ENCODE results near the gene MEAK7.

The MEAK7 gene

DNA sequence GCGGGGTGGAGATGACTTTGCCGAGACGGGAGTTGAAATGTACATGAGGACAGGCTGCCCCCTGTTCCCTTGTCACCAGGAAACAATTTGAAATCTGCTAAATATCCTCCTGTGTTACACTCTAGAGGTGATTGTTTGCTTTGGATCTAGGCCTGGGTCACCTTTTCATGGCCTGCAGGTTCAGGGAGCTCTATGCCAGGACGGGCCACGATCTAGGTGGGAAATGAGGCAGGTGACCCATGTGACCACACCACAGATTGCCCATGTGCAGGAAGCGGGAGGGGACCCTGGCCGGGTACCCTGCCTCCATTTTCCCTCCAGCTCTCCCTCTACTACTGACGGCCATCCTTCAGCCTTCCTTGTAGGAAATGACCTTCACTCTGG, 43.4 kb downstream of the MEAK7 start:
- no peak for DNase-seq (ENCODE audit: low spot score)
- in situ Hi-C loops (cut with MboI; ENCODE audit: low sequenced_read_pairs, unreplicated experiment): no loop called here
- TF ChIP-seq, protein P1, sequence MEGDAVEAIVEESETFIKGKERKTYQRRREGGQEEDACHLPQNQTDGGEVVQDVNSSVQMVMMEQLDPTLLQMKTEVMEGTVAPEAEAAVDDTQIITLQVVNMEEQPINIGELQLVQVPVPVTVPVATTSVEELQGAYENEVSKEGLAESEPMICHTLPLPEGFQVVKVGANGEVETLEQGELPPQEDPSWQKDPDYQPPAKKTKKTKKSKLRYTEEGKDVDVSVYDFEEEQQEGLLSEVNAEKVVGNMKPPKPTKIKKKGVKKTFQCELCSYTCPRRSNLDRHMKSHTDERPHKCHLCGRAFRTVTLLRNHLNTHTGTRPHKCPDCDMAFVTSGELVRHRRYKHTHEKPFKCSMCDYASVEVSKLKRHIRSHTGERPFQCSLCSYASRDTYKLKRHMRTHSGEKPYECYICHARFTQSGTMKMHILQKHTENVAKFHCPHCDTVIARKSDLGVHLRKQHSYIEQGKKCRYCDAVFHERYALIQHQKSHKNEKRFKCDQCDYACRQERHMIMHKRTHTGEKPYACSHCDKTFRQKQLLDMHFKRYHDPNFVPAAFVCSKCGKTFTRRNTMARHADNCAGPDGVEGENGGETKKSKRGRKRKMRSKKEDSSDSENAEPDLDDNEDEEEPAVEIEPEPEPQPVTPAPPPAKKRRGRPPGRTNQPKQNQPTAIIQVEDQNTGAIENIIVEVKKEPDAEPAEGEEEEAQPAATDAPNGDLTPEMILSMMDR (IDR thresholded peaks at IDR 0.05; ENCODE audit: borderline replicate concordance, control extremely low read depth, extremely low read depth, insufficient read depth, missing control alignments): no peak

DNA sequence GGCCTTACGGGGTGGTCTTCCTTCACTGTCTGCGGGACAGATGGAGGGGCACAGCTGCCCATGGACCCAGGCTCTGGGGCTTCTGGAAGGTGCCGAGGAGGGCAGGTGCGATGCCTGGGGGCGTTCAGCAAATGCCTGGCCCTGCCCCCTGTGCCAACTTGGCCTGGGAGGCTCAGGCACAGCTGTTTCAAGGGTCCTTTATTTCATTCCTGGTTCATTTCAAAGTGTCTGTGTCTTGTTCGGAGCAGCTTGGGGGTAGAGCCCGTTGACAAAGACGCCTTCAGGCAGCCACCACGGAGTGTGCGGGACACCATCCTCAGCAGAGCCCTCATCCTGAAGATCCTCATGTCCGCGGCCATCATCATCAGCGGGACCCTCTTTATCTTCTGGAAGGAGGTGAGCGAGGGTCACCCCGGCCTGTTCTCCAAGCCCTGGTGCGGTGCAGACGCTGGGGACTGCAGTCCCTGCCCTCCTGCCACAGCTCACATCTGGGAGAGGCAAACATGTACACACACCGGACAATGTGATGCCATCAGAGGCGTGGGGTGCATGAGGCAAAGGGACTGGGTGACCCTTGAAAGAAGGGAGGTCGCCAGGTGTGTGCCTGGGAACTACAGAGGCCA, 43.9 kb downstream of the MEAK7 start:
- DNase-seq (ENCODE audit: low spot score): no peak
- in situ Hi-C loops (cut with MboI; ENCODE audit: low sequenced_read_pairs, unreplicated experiment): no loop called here
- TF ChIP-seq, protein P1 (IDR thresholded peaks at IDR 0.05; ENCODE audit: borderline replicate concordance, control extremely low read depth, extremely low read depth, insufficient read depth, missing control alignments): no peak

DNA sequence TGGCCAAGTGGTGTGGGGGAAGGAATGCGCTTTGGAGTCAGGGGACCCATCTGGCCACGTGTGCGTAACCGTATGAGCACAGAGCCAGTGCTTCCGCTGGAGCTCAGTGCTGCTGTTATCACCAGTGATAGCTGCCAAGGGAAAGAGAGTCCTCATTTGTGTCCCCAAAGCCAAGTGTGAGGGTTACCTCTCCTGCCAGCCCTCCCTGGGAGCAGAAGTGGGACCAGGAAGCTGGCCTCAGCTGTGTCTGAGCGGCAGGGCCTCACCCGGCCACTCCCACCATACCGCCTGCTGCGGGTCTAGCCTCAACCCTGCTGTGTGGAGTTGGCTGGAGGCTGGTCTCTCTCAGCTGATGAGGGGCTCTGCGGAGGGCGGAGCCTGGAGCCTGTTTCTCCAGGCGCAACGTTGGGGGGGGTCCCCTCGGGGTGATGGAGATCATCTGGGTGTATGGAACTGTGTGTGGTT, 44.5 kb downstream of the MEAK7 start:
- no peak for DNase-seq (ENCODE audit: low spot score)
- TF ChIP-seq, protein P1 (IDR thresholded peaks at IDR 0.05; ENCODE audit: borderline replicate concordance, control extremely low read depth, extremely low read depth, insufficient read depth, missing control alignments): no peak
- in situ Hi-C loops (cut with MboI; ENCODE audit: low sequenced_read_pairs, unreplicated experiment): no loop called here

DNA sequence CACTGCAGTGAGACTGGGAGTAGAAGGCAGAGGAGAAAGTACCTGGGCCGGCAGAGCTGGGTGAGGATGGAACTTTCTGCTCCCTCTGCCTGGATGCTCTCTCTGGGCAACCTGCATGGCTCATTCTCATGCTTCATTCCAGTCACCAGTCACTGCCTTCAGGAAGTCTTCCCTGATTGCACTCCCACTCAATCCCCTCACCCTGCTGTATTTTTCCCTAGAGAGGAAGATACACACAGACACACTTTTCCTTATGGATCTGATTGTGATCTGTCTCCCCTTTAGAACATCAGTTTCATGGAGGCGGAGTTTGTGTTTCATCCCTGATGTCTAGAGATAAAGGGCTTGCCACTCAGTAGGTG, 44.9 kb downstream of the MEAK7 start:
- DNase-seq (ENCODE audit: low spot score): no peak
- TF ChIP-seq, protein P1 (IDR thresholded peaks at IDR 0.05; ENCODE audit: borderline replicate concordance, control extremely low read depth, extremely low read depth, insufficient read depth, missing control alignments): no peak
- in situ Hi-C loops (cut with MboI; ENCODE audit: low sequenced_read_pairs, unreplicated experiment): no loop called here

DNA sequence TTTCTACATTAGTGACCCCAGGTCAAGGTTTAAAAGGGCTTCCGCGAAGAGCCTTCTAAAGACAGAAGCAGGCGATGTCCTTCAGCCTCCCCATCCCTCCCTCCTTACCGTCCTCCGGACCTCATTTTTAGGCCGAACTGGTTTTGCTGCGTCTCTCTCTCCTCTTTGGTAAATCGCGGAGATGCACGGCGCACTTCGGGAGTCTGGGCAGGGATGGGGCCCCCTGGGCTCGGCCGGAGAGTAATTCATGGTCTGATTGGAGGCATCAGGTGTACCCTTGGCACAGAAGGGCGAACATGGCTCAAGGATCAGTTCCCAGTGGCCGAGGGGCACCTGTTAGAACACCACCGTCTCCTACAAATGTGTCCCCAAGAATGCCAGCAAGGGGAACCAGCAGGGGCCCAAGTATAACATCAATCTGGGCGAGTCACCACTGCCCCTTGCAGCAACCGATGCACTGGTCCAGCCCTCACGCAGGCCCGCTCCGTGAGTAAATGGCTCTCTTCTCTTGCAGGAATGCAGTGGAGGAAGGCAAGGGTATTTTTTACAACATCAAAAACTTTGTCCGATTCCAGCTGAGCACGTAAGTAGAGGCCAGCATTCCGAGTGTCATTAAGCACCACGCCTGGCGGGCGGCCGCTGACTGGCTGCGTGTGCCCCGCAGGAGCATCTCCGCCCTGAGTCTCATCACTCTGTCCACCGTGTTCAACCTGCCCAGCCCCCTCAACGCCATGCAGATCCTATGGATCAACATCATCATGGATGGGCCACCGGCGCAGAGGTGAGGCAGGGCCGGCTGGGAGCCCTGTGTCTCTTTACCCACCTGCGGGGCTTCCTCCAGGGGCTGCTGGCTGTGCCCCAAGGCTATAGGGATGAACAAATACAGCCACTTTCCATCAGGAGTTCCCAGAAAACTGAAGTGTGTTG, 45.6 kb downstream of the MEAK7 start:
- in situ Hi-C loops (cut with MboI; ENCODE audit: low sequenced_read_pairs, unreplicated experiment): no loop called here
- TF ChIP-seq, protein P1 (IDR thresholded peaks at IDR 0.05; ENCODE audit: borderline replicate concordance, control extremely low read depth, extremely low read depth, insufficient read depth, missing control alignments): no peak
- DNase-seq (ENCODE audit: low spot score): no peak

DNA sequence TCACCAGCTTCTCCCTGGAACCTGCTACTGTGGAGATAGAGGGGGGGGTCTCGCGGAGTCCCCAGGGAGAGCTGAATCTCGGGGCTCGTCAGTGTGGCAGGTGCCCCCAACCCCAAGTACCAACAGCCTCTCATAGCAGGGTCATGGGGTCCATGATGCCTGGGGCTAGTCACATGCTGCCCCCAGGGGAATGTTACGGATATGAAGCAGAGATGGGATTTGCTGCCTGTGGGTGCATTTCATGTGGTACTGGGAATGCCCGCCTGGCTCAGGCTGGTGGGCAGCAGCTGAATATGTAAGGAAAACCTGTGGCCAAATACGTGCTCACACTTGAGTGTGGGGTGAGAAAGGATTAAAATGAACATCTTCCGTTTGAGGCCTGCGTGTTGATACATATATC, 49.4 kb downstream of the MEAK7 start:
- in situ Hi-C loops (cut with MboI; ENCODE audit: low sequenced_read_pairs, unreplicated experiment): no loop called here
- DNase-seq (ENCODE audit: low spot score): no peak
- TF ChIP-seq, protein P1 (IDR thresholded peaks at IDR 0.05; ENCODE audit: borderline replicate concordance, control extremely low read depth, extremely low read depth, insufficient read depth, missing control alignments): no peak
